22Rv1 (cell line): Measurements from ENCODE around the gene ADRA1B.

ENCODE experiments used
- H3K27ac ChIP-seq: fragments of 450-650 bp; 2 replicates; pipeline ENCODE4 v1.5.1; 2017
- ZFX ChIP-seq: fragments of 450-650 bp; IDR thresholded peaks from 2 replicates; pipeline ENCODE4 v1.6.1; 2017; ENCODE audit warnings: antibody characterized with exemption, borderline replicate concordance
- TF ChIP-seq, protein P1 (sequence below): fragments of 450-650 bp; IDR thresholded peaks from 2 replicates; pipeline ENCODE4 v1.5.1; 2017; ENCODE audit warnings: mild to moderate bottlenecking

ADRA1B gene

DNA sequence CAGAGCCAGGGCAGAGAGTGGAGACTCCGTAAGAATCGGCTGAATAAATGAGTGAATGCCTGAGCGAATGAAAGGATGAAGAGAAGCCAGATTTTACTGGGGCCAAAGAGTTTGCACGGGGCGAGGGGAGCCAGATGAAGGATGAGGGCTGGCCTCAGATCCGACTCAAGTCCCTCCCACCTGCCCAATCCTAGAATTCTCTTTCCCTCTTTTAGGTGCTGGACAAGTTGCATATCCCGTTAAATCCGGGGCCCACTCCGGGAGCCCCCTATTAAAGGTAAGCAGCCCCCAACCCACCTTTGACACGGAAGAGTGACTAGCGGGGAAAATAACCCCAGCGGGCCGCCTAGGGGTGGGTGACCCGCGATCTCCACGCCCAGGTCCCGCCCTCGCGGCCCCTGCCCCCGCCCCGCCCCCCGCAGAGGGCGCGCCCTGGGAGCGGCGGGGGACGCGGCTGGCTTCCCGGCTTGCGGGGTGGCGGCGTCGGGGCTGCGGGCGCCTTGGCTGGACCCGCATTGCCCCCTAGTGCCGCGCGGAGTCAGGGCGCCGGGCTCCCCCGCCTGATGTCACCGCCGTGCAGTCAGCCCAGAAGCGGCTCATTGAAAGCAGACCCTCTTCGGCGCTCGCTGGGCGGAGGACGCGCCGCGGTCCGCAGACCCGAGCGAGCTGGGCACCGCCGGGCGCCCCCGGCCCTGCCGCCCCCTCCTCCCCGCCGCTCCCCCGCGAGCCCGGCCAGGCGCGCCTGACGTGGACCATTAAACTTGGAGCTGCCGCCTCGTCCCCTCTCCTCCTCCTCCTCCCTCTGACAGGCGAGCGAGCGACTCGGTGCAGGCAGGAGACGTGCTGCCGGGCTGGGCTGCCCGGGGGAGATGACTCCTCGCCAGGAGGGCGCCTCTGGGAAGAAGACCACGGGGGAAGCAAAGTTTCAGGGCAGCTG, at the start of gene ADRA1B:
Gene ADRA1B, plus strand, starts transcription at position 579 of the 937 bp plus-strand sequence. CDS start 424 bp downstream, outside the sequence.
- no peak within 1 kb of the TSS for H3K27ac ChIP-seq
- TF ChIP-seq ZFX = no peak
- TF ChIP-seq, protein P1, sequence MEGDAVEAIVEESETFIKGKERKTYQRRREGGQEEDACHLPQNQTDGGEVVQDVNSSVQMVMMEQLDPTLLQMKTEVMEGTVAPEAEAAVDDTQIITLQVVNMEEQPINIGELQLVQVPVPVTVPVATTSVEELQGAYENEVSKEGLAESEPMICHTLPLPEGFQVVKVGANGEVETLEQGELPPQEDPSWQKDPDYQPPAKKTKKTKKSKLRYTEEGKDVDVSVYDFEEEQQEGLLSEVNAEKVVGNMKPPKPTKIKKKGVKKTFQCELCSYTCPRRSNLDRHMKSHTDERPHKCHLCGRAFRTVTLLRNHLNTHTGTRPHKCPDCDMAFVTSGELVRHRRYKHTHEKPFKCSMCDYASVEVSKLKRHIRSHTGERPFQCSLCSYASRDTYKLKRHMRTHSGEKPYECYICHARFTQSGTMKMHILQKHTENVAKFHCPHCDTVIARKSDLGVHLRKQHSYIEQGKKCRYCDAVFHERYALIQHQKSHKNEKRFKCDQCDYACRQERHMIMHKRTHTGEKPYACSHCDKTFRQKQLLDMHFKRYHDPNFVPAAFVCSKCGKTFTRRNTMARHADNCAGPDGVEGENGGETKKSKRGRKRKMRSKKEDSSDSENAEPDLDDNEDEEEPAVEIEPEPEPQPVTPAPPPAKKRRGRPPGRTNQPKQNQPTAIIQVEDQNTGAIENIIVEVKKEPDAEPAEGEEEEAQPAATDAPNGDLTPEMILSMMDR = peak; percentile 18

DNA sequence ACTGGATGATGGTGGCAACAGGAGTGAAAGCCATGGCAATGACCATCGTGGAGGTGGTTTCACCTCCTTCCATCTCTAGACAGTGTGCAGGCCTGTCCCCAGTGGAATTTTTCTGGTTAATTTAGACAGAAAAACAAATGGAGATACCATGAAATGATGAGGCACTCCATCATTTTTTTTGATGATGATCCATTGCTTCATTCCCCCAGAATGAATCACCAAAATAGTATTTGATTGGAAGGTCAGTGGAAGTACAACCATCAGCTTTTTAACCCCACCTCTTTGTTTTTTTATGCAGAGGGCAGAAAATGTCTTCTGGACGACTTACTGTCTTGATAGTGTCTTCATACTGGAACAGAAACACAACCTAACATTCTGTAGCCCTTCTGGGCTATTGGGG, 42.6 kb upstream of the ADRA1B start:
- H3K27ac ChIP-seq = no peak overlapping the region
- TF ChIP-seq, protein P1 = no peak
- TF ChIP-seq ZFX = no peak

DNA sequence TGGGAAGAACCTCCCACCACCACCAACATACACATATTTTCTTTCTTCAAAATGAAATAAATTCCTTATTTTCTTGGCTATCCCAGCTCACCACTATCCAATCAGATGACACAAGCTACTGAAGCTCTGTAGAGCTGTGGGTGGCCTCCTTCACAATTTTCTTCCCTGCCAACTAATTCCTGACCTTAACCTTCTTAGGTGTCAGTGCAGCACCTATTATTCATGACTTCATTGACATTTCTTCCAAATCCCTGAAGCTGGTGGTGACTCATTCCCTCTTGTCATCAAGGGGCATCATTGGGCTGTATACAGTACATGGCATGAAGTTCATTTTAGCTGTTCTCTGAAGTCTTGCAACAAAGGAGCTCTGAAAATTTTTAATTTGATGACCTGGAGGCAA, 42.0 kb upstream of the ADRA1B start:
- TF ChIP-seq, protein P1 = no peak
- TF ChIP-seq ZFX = no peak
- H3K27ac ChIP-seq = no peak overlapping the region

DNA sequence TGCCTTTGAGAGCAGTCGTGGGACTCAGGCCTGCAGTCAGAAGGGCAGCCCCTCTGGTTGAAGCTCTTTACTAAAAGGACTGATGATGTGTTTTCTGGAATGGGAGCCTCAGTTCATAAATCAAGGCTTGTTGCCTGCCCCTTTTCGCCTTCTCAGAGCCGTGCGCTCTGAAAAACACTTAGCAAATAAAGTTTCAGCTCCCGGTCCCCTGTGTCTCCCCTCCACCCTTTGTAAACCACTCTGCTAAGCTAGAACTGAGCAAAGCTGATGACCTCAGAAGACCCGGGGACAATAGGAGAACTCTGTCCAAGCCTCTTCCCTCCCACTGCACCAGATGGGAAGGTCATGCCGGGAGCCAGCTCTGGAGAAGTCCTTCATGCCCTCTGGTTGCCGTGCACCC, 39.3 kb upstream of the ADRA1B start:
- TF ChIP-seq, protein P1 = no peak
- no peak for TF ChIP-seq ZFX
- H3K27ac ChIP-seq = no peak overlapping the region

DNA sequence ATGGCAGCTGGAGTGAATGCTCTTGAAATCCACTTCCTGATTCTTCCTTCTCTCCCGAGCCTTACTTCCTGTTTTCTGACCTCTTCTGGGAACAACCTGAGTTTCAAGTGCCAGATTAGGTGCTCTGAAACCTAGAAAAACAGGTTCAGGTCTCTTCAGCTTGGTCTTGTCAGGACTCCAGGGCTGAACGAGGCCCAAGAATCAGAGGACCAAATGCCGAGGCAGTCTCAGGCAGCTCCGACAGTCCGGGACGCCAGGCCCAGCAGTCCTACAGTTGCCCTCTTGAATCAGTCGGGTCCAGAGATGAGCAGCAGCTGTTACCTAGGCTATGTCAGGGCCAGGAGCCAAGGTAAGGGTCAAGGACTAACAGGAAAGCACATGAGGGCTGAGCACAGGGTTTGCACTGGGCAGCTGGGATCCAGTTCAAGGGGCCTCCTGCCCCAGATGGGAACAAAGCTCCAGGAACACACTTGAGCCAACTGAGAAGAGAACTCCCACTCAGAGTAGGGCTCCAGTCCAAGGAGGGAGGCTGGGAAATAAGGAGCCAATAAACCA, 38.3 kb upstream of the ADRA1B start:
- TF ChIP-seq, protein P1 = no peak
- TF ChIP-seq ZFX = no peak
- no peak overlapping the region for H3K27ac ChIP-seq

DNA sequence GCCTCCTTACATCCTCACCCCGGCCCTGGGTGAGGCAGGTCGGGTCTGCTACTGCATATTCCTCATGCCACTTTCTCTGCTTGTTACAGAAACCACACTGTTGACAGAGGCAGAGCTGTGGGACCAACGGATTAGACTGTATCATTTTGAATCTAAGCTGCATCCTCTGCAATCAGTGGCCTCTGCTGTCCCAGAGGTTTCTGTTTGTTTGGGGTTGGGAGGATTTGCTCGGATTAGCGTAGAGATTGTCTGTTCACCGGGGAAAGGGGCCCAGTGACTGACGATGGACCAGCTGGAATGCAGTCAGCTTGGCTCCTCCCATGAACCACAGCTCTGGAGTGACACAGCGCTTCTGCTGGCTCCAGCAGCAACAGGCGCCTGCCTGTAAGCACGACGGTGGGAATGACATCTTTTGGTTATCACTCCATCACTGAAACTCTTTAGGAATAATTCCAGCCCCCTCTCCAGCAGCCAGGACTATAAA, 37.3 kb upstream of the ADRA1B start:
- TF ChIP-seq, protein P1 = no peak
- no peak for TF ChIP-seq ZFX
- no peak overlapping the region for H3K27ac ChIP-seq

DNA sequence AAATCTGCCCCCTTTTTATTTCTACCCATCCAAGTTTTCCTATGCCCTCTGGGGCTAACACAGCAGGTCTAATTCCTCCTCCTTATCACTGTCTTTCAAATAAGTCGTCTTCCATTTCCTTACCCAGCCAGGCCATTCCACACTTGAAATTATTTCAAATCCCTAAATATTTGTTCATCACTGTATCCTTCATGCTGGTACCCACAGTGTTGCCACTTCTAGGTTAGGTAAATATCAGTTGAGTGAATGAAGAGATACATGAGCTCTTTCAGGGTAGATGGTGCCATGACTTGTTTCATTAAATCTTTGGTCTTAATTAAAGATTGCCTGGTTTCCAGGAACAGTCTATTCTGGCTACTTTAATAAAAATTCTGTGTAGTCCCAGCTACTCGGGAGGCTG, 35.6 kb upstream of the ADRA1B start:
- TF ChIP-seq, protein P1 = no peak
- no peak for TF ChIP-seq ZFX
- no peak overlapping the region for H3K27ac ChIP-seq
